ENCODE data around the gene FGFR3. TPM values are rescaled to one million over a fixed set of nuclear protein-coding genes. Genes with fewer than 3 reads are reported as not detected.

Gene FGFR3
- total and polyA plus RNA-seq, 2 donors: 3.8 to 13.2 TPM

DNA sequence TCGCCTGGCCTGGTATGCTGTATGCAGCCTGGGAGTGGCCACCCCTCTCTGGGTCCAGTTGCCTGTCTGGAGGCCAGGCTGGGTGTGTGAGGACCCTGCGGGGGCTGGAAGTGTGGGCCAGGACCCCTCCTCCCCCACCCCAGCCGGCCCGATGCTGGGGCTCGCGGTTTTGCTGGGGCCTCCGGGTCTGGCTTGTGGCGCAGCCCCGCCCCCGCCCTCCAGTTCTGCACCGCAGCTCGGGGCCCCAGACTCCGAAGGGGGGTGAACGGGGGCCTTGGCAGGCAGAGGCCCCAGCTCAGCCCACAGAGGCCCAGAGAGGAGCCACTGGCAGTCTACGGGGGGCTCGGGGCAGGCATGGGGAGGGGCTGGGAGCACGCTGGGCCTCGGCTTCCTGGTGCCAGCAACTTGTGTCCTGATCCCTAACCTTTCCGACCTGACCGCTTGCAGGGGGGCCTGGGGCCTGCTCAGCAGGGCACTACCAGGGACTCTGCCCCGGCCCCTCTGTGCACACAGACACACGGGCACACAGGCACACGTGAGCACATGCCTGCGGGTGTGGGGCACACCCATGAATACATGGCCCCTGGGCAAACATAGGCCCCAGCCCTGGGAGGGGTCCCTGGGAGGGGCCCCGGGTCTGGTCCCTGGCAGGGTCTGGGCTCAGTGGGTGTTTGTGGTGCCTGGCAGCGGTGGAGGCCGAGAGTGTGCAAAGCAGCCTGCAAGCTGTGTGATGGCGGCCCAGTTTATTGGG lies 21.4 kb upstream of the FGFR3 start:
- no peak overlapping the region for H3K4me3 ChIP-seq (ENCODE audit: low read length in 2 of 2)
- no peak overlapping the region for H3K27ac ChIP-seq (ENCODE audit: low read depth in 1 of 2, low read length in 1 of 2)
- no peaks in the 10 kb centered on the region for H3K36me3 ChIP-seq (ENCODE audit: control insufficient read depth in 2 of 2, insufficient read depth in 2 of 2, low read length in 1 of 2)
- peaks cover 27 to 47% of the 10 kb centered on the region in 2 donors for H3K27me3 ChIP-seq (ENCODE audit: control insufficient read depth in 2 of 2, insufficient read depth in 1 of 2, low read length in 1 of 2)
- 20% methylated on average over 27 of the region's 28 CpGs for WGBS
- DNase-seq (ENCODE audit: low read depth in 6 of 9, low spot score in 9 of 9): peak in 5 of 9 donors; percentile 43 to 79 (median 57)
- H3K4me1 ChIP-seq (ENCODE audit: control insufficient read depth in 2 of 2, insufficient read depth in 2 of 2, low read length in 2 of 2): peaks cover 5 to 67% of the 10 kb centered on the region in 2 donors
- H3K9me3 ChIP-seq (ENCODE audit: control insufficient read depth in 2 of 2, insufficient read depth in 1 of 2, low read length in 1 of 2): peaks cover 0 to 6% of the 10 kb centered on the region in 2 donors

- peaks cover 5 to 65% of the 10 kb centered on the region in 2 donors for H3K4me1 ChIP-seq (ENCODE audit: control insufficient read depth in 2 of 2, insufficient read depth in 2 of 2, low read length in 2 of 2)
- H3K27me3 ChIP-seq (ENCODE audit: control insufficient read depth in 2 of 2, insufficient read depth in 1 of 2, low read length in 1 of 2): peaks cover 16 to 36% of the 10 kb centered on the region in 2 donors
- no peak overlapping the region for H3K27ac ChIP-seq (ENCODE audit: low read depth in 1 of 2, low read length in 1 of 2)
These were observed 20.1 kb upstream of the FGFR3 start for GRCh38 chr4:1772853-1773538.

DNA sequence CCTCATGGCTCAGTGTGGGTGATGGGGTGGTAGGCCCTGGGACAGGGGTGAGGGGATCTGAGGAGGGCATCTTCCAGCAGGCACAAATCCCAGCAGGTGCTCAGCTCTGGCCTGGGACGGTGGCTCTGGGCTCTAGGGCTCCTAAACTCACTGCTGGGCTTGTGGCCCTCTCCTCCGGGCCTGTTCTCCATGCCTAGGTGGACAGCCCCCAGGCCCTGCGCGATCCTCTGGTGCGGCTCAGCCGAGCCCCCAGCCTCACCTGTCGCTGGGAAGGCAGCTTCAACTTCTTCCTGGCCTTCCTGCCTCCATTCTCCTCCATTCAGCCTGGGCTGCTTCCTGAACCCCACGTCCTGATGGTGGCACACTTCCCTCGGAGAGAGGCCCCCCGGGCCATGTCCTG lies 19.3 kb upstream of the FGFR3 start:
- no peak overlapping the region for H3K27ac ChIP-seq (ENCODE audit: low read depth in 1 of 2, low read length in 1 of 2)
- H3K4me3 ChIP-seq (ENCODE audit: low read length in 2 of 2): no peak overlapping the region
- 95% methylated on average over 10 of the region's 10 CpGs for WGBS
- peaks cover 0 to 6% of the 10 kb centered on the region in 2 donors for H3K9me3 ChIP-seq (ENCODE audit: control insufficient read depth in 2 of 2, insufficient read depth in 1 of 2, low read length in 1 of 2)
- H3K36me3 ChIP-seq (ENCODE audit: control insufficient read depth in 2 of 2, insufficient read depth in 2 of 2, low read length in 1 of 2): no peaks in the 10 kb centered on the region
- DNase-seq (ENCODE audit: low read depth in 6 of 9, low spot score in 9 of 9): no peak
- peaks cover 9 to 29% of the 10 kb centered on the region in 2 donors for H3K27me3 ChIP-seq (ENCODE audit: control insufficient read depth in 2 of 2, insufficient read depth in 1 of 2, low read length in 1 of 2)
- H3K4me1 ChIP-seq (ENCODE audit: control insufficient read depth in 2 of 2, insufficient read depth in 2 of 2, low read length in 2 of 2): peaks cover 5 to 57% of the 10 kb centered on the region in 2 donors

More at GRCh38 chr4:1772853-1773538, 20.1 kb upstream of the FGFR3 start:
- Histone ChIP-seq H3K4me3 (ENCODE audit: low read length in 2 of 2) (no peak overlapping the region), H3K36me3 (ENCODE audit: control insufficient read depth in 2 of 2, insufficient read depth in 2 of 2, low read length in 1 of 2) (no peaks in the 10 kb centered on the region), H3K9me3 (ENCODE audit: control insufficient read depth in 2 of 2, insufficient read depth in 1 of 2, low read length in 1 of 2) (peaks cover 0 to 6% of the 10 kb centered on the region in 2 donors)
- DNase-seq (ENCODE audit: low read depth in 6 of 9, low spot score in 9 of 9): no peak
- 84% methylated on average over 30 of the region's 30 CpGs for WGBS

DNA sequence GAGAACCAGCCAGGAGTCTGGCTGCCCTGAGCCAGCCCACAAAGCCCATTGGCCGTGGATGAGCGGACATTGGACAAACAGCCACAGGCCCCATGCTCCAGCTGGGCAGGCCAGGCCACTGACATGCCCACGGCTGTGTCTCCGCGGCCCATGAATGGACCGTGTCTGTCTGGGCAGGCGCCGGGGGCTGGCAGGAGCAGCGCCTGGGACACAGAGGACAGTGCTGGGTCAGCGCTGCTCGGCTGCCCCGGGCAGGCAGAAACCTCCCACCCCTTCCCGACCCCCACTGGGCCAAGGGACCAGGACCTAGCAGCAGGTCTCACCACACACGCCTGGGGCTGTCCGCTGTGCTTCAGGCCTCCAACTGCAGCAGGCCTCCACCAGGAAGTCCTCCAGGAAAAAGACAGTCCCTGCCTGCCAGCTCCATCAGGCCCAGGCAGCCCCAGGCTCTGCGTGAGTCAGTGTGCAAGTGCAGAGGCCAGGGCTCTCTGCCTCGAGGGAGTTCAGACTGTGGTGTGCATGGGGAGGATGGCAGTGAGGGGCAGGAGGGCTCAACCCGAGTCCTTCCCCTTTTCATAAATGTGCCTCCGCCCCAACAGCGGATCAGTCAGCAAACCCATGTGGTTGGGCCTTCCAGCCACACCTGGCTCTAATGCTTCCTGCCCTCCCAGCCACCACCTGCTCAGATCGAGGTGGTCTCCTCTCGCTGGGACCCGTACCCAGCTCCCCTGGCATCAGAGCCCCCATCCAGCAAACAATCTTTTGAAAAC lies 17.2 kb upstream of the FGFR3 start:
- H3K36me3 ChIP-seq (ENCODE audit: control insufficient read depth in 2 of 2, insufficient read depth in 2 of 2, low read length in 1 of 2): no peaks in the 10 kb centered on the region
- peak in 2 of 9 donors; percentile 39 to 62 for DNase-seq (ENCODE audit: low read depth in 6 of 9, low spot score in 9 of 9)
- H3K27me3 ChIP-seq (ENCODE audit: control insufficient read depth in 2 of 2, insufficient read depth in 1 of 2, low read length in 1 of 2): peaks cover 0 to 8% of the 10 kb centered on the region in 2 donors
- 65% methylated on average over 23 of the region's 23 CpGs for WGBS
- peak overlapping the region in 1 of 2 donors; percentile 11 for H3K27ac ChIP-seq (ENCODE audit: low read depth in 1 of 2, low read length in 1 of 2)
- H3K4me3 ChIP-seq (ENCODE audit: low read length in 2 of 2): no peak overlapping the region
- peaks cover 5 to 38% of the 10 kb centered on the region in 2 donors for H3K4me1 ChIP-seq (ENCODE audit: control insufficient read depth in 2 of 2, insufficient read depth in 2 of 2, low read length in 2 of 2)
- H3K9me3 ChIP-seq (ENCODE audit: control insufficient read depth in 2 of 2, insufficient read depth in 1 of 2, low read length in 1 of 2): peaks cover 0 to 6% of the 10 kb centered on the region in 2 donors

GRCh38 chr4:1776521-1777161 lies 16.5 kb upstream of the FGFR3 start:
- no peak for DNase-seq (ENCODE audit: low read depth in 6 of 9, low spot score in 9 of 9)
- Histone ChIP-seq H3K27ac (ENCODE audit: low read depth in 1 of 2, low read length in 1 of 2) (no peak overlapping the region), H3K4me3 (ENCODE audit: low read length in 2 of 2) (no peak overlapping the region), H3K9me3 (ENCODE audit: control insufficient read depth in 2 of 2, insufficient read depth in 1 of 2, low read length in 1 of 2) (peaks cover 0 to 6% of the 10 kb centered on the region in 2 donors), H3K4me1 (ENCODE audit: control insufficient read depth in 2 of 2, insufficient read depth in 2 of 2, low read length in 2 of 2) (peaks cover 1 to 31% of the 10 kb centered on the region in 2 donors), H3K36me3 (ENCODE audit: control insufficient read depth in 2 of 2, insufficient read depth in 2 of 2, low read length in 1 of 2) (no peaks in the 10 kb centered on the region), H3K27me3 (ENCODE audit: control insufficient read depth in 2 of 2, insufficient read depth in 1 of 2, low read length in 1 of 2) (peaks cover 0 to 2% of the 10 kb centered on the region in 2 donors)
- 94% methylated on average over 24 of the region's 24 CpGs for WGBS

GRCh38 chr4:1777822-1778641 lies 15.1 kb upstream of the FGFR3 start:
- Histone ChIP-seq H3K36me3 (ENCODE audit: control insufficient read depth in 2 of 2, insufficient read depth in 2 of 2, low read length in 1 of 2) (no peaks in the 10 kb centered on the region), H3K27ac (ENCODE audit: low read depth in 1 of 2, low read length in 1 of 2) (no peak overlapping the region), H3K9me3 (ENCODE audit: control insufficient read depth in 2 of 2, insufficient read depth in 1 of 2, low read length in 1 of 2) (peaks cover 0 to 6% of the 10 kb centered on the region in 2 donors), H3K4me3 (ENCODE audit: low read length in 2 of 2) (no peak overlapping the region), H3K4me1 (ENCODE audit: control insufficient read depth in 2 of 2, insufficient read depth in 2 of 2, low read length in 2 of 2) (peaks cover 0 to 17% of the 10 kb centered on the region in 2 donors), H3K27me3 (ENCODE audit: control insufficient read depth in 2 of 2, insufficient read depth in 1 of 2, low read length in 1 of 2) (peaks cover 0 to 3% of the 10 kb centered on the region in 2 donors)
- no peak for DNase-seq (ENCODE audit: low read depth in 6 of 9, low spot score in 9 of 9)
- 90% methylated on average over 27 of the region's 27 CpGs for WGBS

- Histone ChIP-seq H3K9me3 (ENCODE audit: control insufficient read depth in 2 of 2, insufficient read depth in 1 of 2, low read length in 1 of 2) (peaks cover 0 to 6% of the 10 kb centered on the region in 2 donors), H3K27me3 (ENCODE audit: control insufficient read depth in 2 of 2, insufficient read depth in 1 of 2, low read length in 1 of 2) (peaks cover 0 to 5% of the 10 kb centered on the region in 2 donors), H3K4me3 (ENCODE audit: low read length in 2 of 2) (no peak overlapping the region), H3K27ac (ENCODE audit: low read depth in 1 of 2, low read length in 1 of 2) (no peak overlapping the region), H3K4me1 (ENCODE audit: control insufficient read depth in 2 of 2, insufficient read depth in 2 of 2, low read length in 2 of 2) (peaks cover 0 to 14% of the 10 kb centered on the region in 2 donors), H3K36me3 (ENCODE audit: control insufficient read depth in 2 of 2, insufficient read depth in 2 of 2, low read length in 1 of 2) (no peaks in the 10 kb centered on the region)
- WGBS: 95% methylated on average over 18 of the region's 18 CpGs
- no peak for DNase-seq (ENCODE audit: low read depth in 6 of 9, low spot score in 9 of 9)
These were observed 14.3 kb upstream of the FGFR3 start for GRCh38 chr4:1778642-1779392.
